ENCODE results near the gene TRAFD1. TPM values are rescaled to one million over a fixed set of nuclear protein-coding genes. Genes with fewer than 3 reads are reported as not detected.
"Not testable (repeated sequence)": the region's sequence is repeated elsewhere in the genome, so short reads cannot be mapped to it uniquely, and the experiment has no call there.

The TRAFD1 gene
- total RNA-seq, 2 experiments from 2014 or later: 52.1 to 56.8 TPM

- H3K27ac Mint-ChIP-seq: no peak overlapping the region
- DNase-seq (peak; percentile 27), ATAC-seq (no peak)
- no peaks in the 10 kb centered on the region for H3K27me3 Mint-ChIP-seq
- H3K4me3 Mint-ChIP-seq: no peak overlapping the region
- no peaks in the 10 kb centered on the region for H3K4me1 Mint-ChIP-seq
- no peaks in the 10 kb centered on the region for H3K9me3 Mint-ChIP-seq (ENCODE audit: low read depth)
- CTCF ChIA-PET: interaction anchor here (1.5 kb wide), 1 partner anchor 18 kb away, joined by 6 read pairs; no protein-coding TSS in a partner anchor
- H3K36me3 Mint-ChIP-seq: peaks cover 68% of the 10 kb centered on the region
These were observed 26.6 kb downstream of the TRAFD1 start for GRCh38 chr12:112151766-112152541.

DNA sequence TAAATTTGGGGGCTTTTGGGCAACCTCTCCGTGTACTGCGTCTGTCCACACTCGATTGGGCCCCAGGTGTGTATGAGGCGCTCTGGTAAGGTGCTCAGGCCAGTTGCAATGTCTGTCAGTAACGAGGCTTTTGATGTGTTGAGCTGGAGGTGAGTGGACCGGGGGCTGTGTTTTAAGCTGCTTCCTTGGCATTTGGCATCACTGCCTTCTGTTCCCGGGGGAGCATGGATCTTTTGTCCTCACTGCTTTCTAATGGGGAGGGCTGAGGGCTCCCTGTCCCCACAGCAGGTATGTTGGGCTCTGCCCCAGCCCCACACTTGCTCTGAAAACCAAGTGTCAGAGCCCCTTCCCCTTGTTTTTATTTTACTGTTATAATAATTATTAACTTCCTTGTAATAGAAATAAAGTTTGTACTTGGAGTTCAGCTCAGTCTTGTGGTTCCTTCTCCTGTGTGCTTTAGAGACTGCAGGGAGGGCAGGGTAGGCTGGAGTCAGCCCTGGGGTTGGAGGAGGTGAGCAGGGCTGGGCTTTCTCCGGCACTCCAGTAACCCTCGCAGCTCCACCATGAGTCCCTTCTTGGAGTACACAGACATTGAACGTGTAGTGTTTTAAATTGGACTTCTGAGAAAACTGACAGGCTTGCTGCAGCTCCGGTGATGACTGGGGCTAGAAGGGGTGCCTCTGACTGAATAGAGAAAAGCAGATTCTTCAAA, 28.0 kb downstream of the TRAFD1 start:
- peaks cover 9% of the 10 kb centered on the region for H3K4me1 Mint-ChIP-seq
- DNase-seq (no peak), ATAC-seq (no peak)
- H3K27ac Mint-ChIP-seq: no peak overlapping the region
- peaks cover 4% of the 10 kb centered on the region for H3K9me3 Mint-ChIP-seq (ENCODE audit: low read depth)
- no peak overlapping the region for H3K4me3 Mint-ChIP-seq
- H3K36me3 Mint-ChIP-seq: peaks cover 76% of the 10 kb centered on the region
- CTCF ChIA-PET: no interaction called here
- H3K27me3 Mint-ChIP-seq: no peaks in the 10 kb centered on the region

GRCh38 chr12:112153893-112154219, 28.5 kb downstream of the TRAFD1 start:
- CTCF ChIA-PET: no interaction called here
- H3K9me3 Mint-ChIP-seq (ENCODE audit: low read depth): peaks cover 4% of the 10 kb centered on the region
- peaks cover 14% of the 10 kb centered on the region for H3K4me1 Mint-ChIP-seq
- no peak for ATAC-seq
- no peak for DNase-seq
- H3K36me3 Mint-ChIP-seq: peaks cover 76% of the 10 kb centered on the region
- no peak overlapping the region for H3K27ac Mint-ChIP-seq
- no peak overlapping the region for H3K4me3 Mint-ChIP-seq
- no peaks in the 10 kb centered on the region for H3K27me3 Mint-ChIP-seq

DNA sequence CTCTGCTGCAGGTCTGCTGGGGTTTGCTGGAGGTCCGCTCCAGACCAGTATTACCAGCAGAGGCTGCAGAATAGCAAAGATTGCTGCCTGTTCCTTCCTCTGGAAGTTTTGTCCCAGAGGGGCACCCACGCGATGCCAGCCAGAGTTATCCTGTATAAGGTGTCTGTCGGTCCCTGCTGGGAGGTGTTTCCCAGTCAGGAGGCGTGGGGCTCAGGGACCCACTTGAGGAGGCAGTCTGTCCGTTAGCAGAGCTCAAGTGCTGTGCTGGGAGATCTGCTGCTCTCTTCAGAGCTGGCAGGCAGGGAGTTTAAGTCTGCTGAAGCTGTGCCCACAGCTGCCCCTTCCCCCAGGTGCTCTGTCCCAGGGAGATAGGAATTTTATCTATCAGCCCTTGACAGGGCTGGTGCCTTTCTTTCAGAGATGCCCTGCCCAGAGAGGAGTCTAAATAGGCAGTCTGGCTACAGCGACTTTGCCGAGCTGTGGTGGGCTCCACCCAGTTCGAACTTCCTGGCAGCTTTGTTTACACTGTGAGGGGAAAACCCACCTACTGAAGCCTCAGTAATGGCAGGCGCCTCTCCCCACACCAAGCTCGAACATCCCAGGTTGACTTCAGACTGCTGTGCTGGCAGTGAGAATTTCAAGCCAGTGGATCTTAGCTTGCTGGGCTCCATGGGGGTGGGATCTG, 33.2 kb downstream of the TRAFD1 start:
- H3K9me3 Mint-ChIP-seq (ENCODE audit: low read depth); CTCF ChIA-PET; H3K27me3 Mint-ChIP-seq; H3K4me3 Mint-ChIP-seq: not testable (repeated sequence)
- Mint-ChIP-seq H3K4me1 (peaks cover 21% of the 10 kb centered on the region), H3K36me3 (peaks cover 77% of the 10 kb centered on the region), H3K27ac (peak overlapping the region; percentile 76)
- ATAC-seq (peak; percentile 60), DNase-seq (peak; percentile 65)

GRCh38 chr12:112159146-112159541, 33.8 kb downstream of the TRAFD1 start:
- peaks cover 71% of the 10 kb centered on the region for H3K36me3 Mint-ChIP-seq
- H3K9me3 Mint-ChIP-seq (ENCODE audit: low read depth): peaks cover 4% of the 10 kb centered on the region
- DNase-seq (no peak), ATAC-seq (no peak)
- H3K4me3 Mint-ChIP-seq: no peak overlapping the region
- peak overlapping the region; percentile 76 for H3K27ac Mint-ChIP-seq
- CTCF ChIA-PET: no interaction called here
- H3K4me1 Mint-ChIP-seq: peaks cover 21% of the 10 kb centered on the region
- H3K27me3 Mint-ChIP-seq: no peaks in the 10 kb centered on the region

DNA sequence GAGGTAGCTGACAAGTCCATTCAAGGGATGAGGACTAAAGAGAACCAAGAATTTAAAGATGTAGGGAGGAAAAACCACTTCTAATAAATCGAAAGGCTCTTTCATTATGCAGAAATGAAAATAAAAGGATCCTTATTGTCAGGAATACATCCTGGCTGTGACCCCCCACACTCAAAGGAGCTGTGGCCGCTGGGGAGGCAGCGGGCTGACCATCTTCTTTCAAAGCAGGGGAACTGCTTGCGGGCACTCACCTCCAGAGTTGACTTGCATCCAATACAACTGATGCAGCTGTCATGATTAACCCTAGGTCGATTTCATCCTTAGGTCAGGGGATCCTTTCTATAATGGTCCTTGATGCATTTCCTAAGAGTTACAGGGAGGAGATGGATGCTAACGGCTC, 35.3 kb downstream of the TRAFD1 start:
- Mint-ChIP-seq H3K4me1 (peaks cover 21% of the 10 kb centered on the region), H3K27ac (no peak overlapping the region)

GRCh38 chr12:112161711-112162110, 36.4 kb downstream of the TRAFD1 start:
- Mint-ChIP-seq H3K36me3 (peaks cover 49% of the 10 kb centered on the region), H3K4me1 (peaks cover 21% of the 10 kb centered on the region), H3K27me3 (no peaks in the 10 kb centered on the region), H3K27ac (peak overlapping the region; percentile 22), H3K4me3 (no peak overlapping the region), H3K9me3 (ENCODE audit: low read depth) (peaks cover 4% of the 10 kb centered on the region)
- ATAC-seq (no peak), DNase-seq (no peak)
- CTCF ChIA-PET: no interaction called here

More for the DNA sequence above, 35.3 kb downstream of the TRAFD1 start:
- H3K36me3 Mint-ChIP-seq: peaks cover 60% of the 10 kb centered on the region
- no peaks in the 10 kb centered on the region for H3K27me3 Mint-ChIP-seq
- ATAC-seq: no peak
- H3K4me3 Mint-ChIP-seq: no peak overlapping the region
- CTCF ChIA-PET: no interaction called here
- DNase-seq: no peak
- H3K9me3 Mint-ChIP-seq (ENCODE audit: low read depth): peaks cover 4% of the 10 kb centered on the region

- no peak for DNase-seq
- Mint-ChIP-seq H3K27me3 (no peaks in the 10 kb centered on the region), H3K36me3 (peaks cover 43% of the 10 kb centered on the region), H3K9me3 (ENCODE audit: low read depth) (peaks cover 4% of the 10 kb centered on the region), H3K4me3 (no peak overlapping the region), H3K27ac (no peak overlapping the region), H3K4me1 (peaks cover 21% of the 10 kb centered on the region)
- no peak for ATAC-seq
- CTCF ChIA-PET: no interaction called here
These were observed 37.0 kb downstream of the TRAFD1 start for GRCh38 chr12:112162241-112162790.

- no peaks in the 10 kb centered on the region for H3K27me3 Mint-ChIP-seq
- H3K9me3 Mint-ChIP-seq (ENCODE audit: low read depth): no peaks in the 10 kb centered on the region
- peaks cover 35% of the 10 kb centered on the region for H3K36me3 Mint-ChIP-seq
- no peak overlapping the region for H3K27ac Mint-ChIP-seq
- CTCF ChIA-PET: no interaction called here
- no peak for ATAC-seq
- no peak overlapping the region for H3K4me3 Mint-ChIP-seq
- peaks cover 15% of the 10 kb centered on the region for H3K4me1 Mint-ChIP-seq
- DNase-seq: no peak
These were observed 37.7 kb downstream of the TRAFD1 start for GRCh38 chr12:112163056-112163455.

GRCh38 chr12:112163471-112163991, 38.2 kb downstream of the TRAFD1 start:
- H3K4me1 Mint-ChIP-seq: peaks cover 10% of the 10 kb centered on the region
- H3K27me3 Mint-ChIP-seq: no peaks in the 10 kb centered on the region
- H3K36me3 Mint-ChIP-seq: peaks cover 30% of the 10 kb centered on the region
- no peak overlapping the region for H3K27ac Mint-ChIP-seq
- ATAC-seq: no peak
- H3K9me3 Mint-ChIP-seq (ENCODE audit: low read depth): no peaks in the 10 kb centered on the region
- H3K4me3 Mint-ChIP-seq: no peak overlapping the region
- DNase-seq: no peak
- CTCF ChIA-PET: no interaction called here

DNA sequence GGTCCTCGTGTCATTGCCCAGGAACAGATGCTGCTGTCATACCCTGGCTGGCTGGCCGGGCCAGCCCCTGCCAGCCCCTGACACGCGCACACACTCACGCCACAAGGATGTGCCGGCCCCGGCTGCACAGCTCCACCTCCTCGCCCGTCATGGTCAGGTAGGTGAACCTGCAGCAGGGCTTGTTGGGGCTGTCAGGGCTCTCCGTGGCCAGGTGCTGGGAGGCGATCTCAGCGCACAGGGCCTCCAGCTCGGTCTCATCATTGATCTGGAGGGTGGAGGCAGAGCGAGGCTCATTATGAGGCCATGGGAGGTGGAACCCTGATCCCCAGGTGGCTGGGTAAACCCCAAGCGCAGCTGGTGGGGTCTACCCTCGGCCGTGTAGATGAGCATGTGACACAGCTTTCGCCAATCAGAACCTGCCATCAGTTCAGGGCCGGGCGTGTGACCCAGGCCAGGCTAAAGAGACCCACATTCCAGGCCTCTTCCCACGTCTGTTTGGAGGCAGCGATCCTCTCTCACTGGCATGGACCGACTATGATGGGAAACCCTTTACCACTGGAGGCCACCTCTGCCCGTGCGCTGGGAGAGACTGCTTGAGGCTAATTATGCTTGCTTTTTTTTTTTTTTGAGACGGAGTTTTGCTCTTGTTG, 38.8 kb downstream of the TRAFD1 start:
- ATAC-seq: no peak
- CTCF ChIA-PET: no interaction called here
- no peak overlapping the region for H3K4me3 Mint-ChIP-seq

GRCh38 chr12:112165624-112166023, 40.3 kb downstream of the TRAFD1 start:
- no peak for DNase-seq
- CTCF ChIA-PET: no interaction called here
- H3K9me3 Mint-ChIP-seq (ENCODE audit: low read depth): no peaks in the 10 kb centered on the region

More for the DNA sequence above, 38.8 kb downstream of the TRAFD1 start:
- no peak for DNase-seq
- Mint-ChIP-seq H3K9me3 (ENCODE audit: low read depth) (no peaks in the 10 kb centered on the region), H3K27me3 (no peaks in the 10 kb centered on the region), H3K4me1 (peaks cover 4% of the 10 kb centered on the region), H3K36me3 (peaks cover 24% of the 10 kb centered on the region), H3K27ac (no peak overlapping the region)

More at GRCh38 chr12:112165624-112166023, 40.3 kb downstream of the TRAFD1 start:
- peaks cover 3% of the 10 kb centered on the region for H3K4me1 Mint-ChIP-seq
- no peak for ATAC-seq
- H3K27me3 Mint-ChIP-seq: no peaks in the 10 kb centered on the region
- H3K27ac Mint-ChIP-seq: no peak overlapping the region
- peaks cover 12% of the 10 kb centered on the region for H3K36me3 Mint-ChIP-seq
- no peak overlapping the region for H3K4me3 Mint-ChIP-seq
